ENCODE results near the gene KIF26A.

KIF26A gene

DNA sequence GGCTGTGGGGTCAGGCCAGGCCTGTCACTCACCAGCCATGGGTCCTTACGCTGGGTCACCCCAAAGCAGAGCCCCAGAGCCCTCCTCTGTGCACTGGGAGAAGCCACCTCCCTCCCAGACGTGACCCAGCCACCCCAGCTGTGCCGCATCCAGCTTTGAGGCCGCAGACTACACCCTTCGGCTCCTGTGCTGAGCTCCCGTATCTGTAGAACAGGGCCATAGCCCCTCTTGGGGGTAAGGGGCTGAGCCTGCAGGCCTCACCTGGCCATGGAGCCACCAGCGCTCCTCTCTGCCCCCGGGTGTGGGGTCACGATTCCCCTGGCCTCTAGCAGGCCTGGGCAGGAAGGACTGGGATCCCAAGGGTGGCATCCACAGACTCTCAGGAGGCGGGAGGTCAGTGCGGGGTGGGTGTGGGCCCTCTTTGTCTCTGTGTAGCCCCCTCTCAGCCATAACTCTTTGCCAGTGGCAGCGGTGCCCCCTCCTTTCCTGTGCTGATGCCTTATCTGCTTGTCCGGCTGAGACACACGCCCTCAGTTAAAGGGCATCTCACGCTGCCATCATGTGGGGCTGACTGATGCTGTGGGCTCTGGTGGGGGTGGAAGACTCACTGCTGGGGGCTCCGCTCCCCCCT lies 36.6 kb upstream of the KIF26A start:
- DNase-seq = no peak

DNA sequence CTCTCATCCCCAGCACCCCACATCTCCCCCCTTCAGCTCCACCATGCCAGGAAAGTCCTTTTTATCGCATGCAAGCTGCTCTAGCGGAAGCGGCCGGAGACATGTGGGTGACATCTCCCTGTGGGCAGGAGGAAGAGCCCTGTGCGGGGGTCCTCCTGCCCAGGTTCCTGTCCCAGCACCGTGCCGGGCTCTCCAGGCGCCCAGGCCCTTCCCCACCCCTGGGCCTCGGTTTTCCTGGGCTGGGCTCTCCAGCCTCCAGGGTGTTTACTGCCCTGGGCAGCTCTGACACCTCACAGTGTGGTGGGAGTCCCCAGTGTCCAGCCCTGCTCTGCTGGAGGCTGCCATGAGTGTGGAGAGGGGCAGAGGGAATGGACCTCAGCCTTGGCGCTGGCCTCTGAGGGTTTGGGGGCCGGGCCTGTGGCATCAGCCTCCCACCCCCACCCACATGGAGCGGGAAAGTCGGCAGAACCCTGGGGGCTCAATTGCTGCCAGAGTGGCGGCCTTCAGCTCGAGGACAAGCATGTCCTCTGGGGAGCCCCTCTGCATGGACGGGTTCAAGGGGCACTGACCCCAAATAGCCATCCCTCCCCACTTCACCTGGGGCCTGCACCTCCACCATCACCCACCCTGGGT lies 36.0 kb upstream of the KIF26A start:
- no peak for DNase-seq

DNA sequence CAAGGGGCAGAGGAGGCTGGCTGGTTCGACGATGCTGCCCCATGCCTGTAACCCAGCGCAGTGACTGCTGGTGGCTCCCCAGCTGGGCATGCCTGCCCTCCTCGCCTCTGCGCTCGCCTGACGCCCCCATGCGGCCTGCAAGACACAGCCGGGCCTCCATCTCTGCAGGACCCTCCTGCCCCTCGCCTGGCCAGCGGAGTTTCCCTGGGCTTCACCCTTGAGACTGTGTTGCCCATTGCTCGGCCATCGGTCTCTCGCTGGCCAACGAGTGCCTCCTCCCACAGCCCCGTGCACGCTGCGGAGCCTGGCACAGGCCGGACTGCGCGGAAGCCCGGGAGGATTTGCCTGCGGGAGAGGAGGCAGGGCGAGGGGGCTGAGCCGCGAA lies 35.3 kb upstream of the KIF26A start:
- no peak for DNase-seq

DNA sequence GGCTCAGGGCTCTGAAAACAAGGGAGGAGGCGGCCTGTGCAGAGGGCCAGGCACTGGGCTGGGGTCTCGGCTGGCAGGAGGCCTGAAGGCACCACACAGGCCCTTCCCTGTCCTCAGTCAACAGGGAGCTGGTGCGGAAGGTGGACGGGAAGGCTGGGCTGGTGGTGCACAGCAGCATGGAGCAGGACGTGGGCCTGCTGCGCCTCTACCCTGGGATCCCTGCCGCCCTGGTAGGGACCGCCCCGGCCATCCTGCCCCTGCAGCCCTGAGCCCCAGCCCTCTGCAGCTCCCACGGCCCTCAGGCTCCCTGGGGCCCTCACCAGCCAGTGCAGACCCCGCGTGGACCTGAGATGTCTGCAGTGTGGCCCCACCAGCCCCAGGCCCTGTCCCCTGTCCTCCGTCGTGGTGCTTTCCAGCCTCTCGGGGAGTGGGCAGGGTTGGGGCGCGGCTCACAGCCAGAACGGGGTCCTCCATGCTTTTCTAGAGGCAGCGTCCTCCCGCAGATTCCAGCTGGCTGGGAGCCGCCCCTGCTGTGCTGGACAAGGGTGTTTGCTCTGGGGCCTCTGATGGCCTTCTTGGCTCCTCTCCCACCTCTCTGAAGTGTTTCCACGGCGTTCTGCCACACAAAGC lies 34.8 kb upstream of the KIF26A start:
- peak; percentile 9 for DNase-seq

DNA sequence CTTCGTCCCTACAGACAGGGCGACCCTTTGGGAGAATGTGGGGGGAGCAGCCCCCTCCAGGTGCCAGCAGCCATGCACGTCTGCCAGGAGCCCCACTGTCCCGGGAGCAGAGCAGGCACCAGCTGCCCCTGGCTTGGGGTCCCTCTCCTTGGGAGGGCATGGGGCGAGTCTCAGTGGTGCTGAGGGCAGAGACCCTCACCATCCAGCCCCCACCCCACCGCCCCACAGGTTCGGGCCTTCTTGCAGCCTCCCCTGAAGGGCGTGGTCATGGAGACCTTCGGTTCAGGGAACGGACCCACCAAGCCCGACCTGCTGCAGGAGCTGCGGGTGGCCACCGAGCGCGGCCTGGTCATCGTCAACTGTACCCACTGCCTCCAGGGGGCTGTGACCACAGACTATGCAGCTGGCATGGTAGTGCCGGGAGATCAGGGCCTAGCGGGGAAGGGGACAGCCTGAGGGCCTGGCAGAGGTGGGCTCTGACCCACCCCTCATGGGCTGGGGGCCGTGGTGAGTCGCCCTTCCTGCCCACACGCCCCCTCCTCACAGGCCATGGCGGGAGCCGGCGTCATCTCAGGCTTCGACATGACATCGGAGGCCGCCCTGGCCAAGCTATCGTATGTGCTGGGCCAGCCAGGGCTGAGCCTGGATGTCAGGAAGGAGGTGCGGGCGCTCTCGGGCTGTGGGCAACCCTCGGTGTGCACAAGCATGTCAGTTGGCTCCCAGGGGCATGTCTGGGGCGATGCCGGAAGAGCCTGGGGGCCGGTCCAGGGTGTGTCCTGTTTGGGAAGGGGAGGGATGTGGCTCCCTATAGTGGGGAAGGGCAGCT lies 34.1 kb upstream of the KIF26A start:
- DNase-seq = peak; percentile 8

DNA sequence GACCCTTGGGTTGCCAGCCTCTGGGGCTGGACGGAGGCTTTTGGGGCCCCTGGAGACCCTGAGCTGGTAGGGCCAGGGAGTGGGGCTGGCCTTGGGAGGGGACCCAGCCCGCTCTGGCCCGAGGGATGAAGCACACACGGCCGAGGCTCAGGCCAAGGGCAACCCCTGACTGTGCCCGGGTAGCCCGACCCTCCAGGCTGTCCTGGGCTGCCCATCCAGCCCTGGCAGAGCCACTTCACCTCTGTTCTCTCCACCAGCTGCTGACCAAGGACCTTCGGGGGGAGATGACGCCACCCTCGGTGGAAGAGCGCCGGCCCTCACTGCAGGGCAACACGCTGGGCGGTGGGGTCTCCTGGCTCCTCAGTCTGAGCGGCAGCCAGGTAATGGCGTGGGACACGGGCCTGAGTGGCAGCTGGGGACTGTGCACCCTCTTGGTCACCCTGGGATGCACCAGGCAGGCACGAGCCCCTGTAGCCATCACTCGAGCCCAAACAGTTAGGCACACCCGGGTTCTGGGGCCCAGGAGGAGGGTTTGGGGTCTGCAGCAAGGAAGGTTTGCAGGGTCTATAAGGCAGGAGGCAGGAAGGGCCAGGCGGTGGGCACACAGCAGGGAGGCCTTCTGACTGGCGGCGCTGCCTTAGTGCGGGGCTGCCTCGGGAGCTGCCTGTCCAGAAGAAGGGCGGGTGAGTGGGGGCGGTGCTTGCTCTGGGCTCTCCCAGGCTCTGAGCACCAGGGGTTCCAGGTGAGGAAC lies 33.1 kb upstream of the KIF26A start:
- peak; percentile 12 for DNase-seq

DNA sequence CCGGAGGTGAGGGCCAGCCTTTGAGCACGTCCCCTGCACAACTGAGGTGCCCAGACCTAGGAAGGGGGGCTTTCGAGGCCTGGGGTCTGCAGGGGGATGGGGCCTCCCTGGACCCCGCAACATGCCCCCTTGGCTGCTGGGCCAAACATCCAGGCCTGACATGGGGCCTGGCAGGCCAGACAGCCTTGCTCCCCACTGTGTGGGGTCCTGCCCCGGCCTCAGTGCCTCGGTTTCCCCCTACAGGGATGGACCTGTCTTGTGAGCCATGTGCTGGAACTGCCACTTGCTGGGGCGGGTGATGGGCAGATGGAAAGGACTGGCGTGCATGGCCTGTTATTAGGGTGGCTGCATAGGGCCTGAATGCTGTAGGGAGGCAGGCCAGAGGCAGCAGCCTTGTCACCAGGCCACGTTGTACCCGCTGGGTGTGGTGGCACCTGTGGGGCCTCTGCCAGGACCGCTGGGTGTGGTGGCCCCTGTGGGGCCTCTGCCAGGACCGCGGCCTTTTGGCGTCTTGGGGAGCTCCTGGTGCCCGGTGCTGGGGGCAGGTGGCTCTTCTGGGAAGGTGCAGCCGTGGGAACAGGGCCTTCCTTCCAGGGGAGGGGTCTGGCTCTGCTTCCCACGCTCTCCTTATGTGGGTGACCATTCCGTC lies 32.4 kb upstream of the KIF26A start:
- DNase-seq = peak; percentile 13

DNA sequence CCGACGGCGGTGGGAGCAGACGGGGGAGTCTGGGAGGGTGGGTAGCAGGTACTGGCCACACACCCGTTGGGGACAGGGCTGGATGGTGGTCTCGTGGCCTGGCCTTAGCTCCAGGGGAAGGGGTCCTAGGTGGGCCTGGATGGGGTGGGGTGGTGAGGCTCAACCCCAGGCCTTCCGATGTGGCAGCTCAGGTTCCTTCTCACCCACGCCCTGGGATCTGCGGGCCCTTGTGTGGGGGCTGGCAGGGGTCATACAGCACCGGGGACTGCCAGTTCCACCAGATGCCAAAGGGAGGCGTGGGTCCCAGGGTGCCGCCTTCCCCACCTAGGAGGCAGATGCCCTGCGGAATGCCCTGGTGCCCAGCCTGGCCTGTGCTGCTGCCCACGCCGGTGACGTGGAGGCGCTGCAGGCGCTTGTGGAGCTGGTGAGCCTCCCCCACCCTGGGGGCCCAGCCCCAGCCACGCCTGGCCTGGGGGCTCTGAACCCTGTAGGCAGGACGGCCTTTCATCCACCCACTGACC lies 31.9 kb upstream of the KIF26A start:
- DNase-seq = no peak

DNA sequence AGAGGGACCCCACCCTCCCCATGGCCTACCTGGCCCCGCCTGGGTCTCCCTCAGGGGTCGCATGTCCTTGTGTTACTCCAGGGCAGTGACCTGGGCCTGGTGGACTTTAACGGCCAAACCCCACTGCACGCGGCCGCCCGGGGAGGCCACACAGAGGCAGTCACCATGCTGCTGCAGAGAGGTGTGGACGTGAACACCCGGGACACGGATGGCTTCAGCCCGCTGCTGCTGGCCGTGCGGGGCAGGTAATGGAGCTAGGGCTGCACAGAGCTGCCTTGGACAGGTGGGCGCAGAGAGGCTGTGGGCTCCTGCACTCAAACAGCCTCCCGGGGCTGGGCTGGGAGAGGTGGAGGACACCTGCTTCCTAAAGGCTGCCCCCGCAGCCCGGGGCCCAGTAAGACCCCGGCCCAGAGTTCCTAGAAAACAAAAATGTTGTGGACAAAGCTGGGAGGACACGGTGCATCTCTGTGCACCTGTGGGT lies 31.2 kb upstream of the KIF26A start:
- peak; percentile 7 for DNase-seq

DNA sequence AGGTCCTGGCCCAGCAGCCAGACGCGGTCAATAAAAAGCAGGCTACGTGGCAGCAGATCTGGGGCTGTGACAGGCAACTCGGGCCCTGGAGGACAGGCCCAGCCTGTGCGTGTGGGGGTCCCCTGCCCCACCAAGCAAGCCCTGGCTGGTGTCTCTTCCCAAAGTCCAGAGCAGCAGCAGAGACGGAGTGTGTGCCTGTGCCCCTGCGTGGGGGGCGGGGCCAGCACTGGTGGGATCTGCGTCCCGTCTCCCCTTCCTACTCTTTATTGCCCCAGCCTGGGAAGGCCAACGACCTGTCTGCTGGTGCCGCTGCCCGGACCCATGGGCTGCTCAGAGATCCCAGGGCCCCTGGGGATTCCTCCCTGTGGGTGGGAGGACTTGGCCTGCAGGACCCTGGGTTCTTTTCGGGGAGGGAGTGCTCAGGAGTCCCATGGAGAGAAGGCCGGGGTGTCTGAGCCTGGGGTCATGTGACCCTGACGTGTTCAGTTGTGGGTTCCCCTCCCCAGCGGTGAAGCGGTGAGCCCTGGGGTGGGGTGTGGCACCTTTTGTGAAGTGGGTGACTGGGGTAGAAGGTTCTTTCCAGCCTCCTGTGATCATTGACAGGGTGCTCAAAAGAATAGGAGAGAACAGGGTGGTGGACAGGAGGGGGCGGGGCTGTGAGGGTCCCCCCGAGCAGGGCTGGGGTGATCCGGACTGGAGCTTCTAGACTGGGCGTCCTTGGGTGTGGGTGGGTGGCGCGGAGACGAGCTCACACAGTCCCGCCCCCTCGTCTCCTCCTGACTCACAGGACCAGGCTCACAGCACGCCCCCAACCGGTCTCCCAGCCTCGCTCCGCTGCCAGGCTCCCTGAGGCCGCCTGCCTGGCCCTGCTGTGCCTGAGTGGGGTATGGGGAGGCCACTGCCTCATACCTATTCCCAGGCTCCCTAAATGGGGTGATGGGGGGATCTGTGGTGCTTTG lies 30.5 kb upstream of the KIF26A start:
- peak; percentile 12 for DNase-seq

DNA sequence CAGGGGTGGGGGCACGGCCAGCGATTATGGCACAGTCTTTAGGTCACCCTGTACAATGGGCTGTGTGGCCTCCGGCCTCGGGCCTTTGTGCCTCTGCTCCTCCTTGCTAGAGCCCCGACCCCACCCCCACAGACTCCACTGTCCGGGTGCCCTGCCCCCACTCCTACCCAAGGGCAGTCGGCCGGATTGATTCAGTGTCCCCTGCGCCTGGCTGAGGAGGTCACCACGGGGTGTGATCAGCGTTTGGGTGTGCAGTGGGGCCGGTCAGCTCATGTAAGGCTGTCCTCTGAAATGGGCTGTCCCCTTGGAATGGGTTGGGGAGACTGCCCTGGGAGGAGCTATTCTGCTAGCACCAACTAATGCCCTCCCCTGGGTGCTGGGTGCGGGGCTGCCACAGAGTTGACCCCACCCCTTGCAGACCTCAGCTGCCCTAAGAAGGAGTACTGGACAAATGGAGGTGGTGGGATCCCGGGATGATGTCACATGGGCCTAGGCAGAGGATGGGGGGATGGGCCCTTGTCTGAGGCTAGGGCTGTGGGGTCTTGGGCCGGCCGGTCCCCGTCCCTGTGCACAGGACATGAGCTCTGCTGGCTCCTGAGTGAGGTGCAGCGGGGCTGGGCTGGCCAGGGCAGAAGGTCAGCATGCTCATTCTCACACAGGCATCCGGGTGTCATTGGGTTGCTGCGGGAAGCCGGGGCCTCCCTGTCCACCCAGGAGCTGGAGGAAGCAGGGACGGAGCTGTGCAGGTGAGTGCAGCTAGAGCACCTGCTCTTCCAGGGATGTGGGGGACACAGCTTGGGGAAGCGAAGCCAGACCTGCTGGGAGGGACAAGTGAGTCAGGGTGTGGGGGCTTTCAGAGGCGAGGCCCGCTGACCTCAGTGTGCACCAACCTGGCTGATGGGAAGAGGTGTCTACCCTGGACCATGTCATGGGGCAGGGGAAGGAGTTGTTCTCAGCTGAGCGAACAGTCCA lies 29.5 kb upstream of the KIF26A start:
- DNase-seq = peak; percentile 13

DNA sequence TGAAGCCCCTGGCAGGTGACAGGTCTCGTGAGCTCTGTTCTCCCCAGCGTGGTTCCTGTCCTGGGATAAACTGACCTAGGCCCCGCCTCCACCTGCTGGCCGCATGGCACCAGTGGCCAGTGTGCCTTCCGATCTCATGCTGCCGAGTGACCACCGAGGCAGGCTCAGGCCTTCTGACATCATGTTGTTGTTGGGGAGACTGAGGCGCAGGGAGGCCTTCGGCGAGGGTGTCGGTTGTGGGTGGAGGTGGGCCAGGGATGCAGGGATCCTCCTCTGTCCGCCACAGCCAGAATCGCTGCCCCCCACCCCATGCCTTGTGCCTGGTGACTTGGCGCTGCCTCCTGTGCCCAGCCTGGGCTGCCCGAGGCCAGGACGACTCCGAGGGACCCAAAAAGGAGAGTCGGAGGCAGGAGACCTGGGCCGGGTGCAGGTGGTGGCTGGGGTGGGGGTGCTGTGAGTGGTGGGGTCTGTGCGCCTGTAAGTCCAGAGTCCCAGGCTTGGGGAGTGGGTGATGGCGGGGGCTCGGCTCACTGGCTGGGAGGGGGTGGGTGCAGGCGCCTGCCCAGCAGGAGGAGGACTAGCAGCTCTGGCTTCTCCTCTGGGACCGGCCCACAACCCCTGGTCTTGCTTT lies 28.5 kb upstream of the KIF26A start:
- DNase-seq = peak; percentile 11

DNA sequence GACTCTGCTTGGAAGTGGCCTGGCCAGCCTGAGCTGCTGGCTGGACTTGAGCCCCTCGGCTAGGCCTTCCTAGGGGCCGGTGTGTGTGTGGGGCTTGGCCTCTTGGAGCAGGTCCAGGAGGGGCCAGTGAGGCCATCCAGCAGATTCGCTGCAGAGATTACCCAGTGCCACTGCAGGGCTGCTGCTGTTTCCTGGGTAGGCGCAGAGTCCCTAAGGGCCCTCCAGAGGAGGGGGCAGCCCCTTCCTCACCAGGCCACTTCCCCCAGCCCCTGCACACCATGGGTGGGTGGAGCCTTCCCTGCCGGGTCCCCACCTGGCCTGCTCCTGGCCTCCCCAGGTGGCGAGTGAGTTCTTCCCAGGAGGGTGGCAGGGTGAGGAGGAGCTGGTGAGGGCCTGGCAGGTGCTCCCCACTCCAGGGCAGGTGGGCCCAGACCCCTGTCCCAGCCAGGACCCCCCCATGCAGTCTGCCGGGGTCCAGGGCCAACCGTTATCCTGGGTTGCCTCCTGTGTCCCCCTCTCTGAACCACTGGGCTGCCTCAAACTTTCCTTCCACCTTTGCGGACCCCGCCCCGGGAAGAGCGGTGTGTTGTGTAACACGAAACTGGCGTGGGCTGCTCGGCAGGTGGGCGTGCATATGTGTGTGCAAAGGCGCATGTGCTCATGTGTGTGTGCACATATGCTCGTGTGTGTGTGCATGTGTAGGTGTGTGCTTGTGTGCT lies 27.7 kb upstream of the KIF26A start:
- DNase-seq = peak; percentile 7

DNA sequence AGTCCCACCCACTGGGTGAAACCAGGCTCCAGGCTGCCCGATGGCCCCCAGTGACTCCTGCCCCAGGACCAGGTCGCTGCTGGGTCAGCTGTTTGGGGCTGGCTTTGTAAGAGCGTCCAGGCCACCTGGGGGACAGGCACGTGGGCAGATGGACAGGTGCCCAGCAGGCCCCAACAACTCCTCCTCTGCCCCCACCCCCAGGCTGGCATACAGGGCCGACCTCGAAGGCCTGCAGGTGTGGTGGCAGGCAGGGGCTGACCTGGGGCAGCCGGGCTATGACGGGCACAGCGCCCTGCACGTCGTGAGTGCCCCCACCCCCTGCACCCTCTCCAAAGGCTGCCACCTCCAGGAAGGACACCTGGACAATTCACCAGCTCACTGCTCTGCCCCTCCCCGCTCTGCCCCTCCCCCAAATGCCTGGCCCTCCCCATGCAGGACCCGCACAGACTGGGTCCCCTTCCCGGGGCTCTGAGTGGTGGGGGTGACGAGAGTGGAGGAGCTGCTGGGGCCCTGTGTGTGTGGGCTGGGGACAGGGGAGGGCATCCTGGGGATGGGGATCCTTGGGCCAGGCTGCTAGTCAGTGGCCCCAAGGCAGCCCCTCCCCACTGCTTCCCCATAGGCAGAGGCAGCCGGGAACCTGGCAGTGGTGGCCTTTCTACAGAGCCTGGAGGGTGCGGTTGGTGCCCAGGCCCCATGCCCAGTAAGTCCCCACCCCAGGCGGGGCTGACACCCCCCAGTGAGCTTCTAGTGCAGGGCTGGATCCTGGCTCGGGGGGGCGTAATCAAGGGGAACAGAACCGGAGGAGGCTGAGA lies 26.9 kb upstream of the KIF26A start:
- peak; percentile 10 for DNase-seq

DNA sequence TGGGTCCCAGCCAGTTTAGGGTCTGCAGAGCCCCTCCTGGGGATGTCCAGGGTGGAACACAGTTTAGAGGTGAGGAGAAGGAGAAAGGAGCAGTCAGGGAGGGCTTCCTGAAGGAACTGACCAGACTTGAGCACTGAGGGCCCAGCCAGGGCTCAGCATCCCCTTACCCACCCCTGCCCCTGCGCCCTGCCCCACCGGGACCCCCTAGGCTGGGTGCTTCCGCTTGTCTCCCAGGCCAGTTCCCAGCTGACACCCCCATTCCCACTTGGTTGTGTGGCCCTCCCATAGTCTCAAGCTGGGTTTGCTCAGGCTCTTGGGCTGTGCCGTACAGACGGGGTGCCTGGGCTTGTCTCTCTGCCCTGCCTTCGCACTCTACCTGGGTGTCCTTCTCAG lies 26.3 kb upstream of the KIF26A start:
- DNase-seq = peak; percentile 8

DNA sequence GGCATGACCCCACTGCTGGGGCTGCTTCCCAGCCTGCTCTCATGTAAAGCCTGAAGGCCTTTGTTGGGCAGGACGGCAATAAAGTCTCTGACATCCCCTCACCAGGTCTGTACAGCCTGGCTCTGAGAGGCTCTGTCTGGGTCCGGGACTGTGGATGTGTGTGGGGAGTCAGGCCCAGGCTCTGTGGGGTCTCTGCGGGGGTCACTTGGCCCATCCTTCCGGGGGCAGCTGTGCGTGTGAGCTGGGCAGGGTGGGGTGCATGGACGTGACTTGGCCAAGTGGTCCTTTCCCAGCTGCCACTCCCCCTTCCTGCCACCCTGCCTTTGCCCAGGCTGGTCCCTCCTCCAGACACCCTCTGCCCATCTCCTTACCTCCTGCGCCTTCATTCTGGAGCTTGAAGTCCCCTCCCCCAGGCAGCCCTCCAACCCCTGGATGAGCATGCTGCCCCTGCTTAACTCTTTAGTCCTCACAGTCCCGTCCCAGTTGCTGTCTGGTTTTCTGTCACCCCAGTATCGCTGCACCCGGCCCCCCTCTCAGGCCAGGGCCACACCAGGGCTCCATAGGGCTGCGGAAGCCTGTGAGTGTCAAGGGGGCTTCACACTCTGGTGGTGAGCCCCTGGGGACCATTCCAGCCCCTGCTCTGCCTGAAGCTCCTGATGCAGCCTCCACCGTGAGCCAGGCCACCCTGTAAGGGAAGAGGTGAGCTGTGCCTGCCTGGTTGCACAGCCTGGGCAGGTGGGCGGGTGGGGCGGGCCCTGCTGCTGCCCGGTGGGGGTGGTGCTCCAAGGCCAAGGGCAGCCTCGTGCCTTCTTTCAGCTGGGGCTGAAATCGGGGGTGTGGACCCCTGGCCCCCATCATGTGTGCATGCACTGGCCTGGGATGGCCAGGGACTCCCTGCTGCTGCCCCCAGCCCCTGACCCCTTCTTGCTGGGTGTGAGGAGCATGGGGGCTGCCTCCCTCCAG lies 25.5 kb upstream of the KIF26A start:
- DNase-seq = peak; percentile 9
